Upper lobe of right lung (tissue), 1 donor: ENCODE measurements around the gene TMEM117. TPM values are rescaled to one million over a fixed set of nuclear protein-coding genes. Genes with fewer than 3 reads are reported as not detected.

Source experiments
- ATAC-seq: fragments of 200-7000 bp; cut with Tn5 transposase; one replicate; pipeline ENCODE4 v1.9.1; 2020; ENCODE audit warnings: mild to moderate bottlenecking, moderate library complexity
- DNase-seq: peaks from one replicate; pipeline ENCODE4 v3.0.0-alpha.2; 2020
- H3K27ac ChIP-seq: fragments of 200-600 bp; one replicate; pipeline ENCODE4 v1.8.0; 2022
- H3K27me3 ChIP-seq: fragments of 200-600 bp; one replicate; pipeline ENCODE4 v1.8.0; 2022; ENCODE audit warnings: mild to moderate bottlenecking
- H3K36me3 ChIP-seq: fragments of 200-600 bp; one replicate; pipeline ENCODE4 v1.8.0; 2022
- H3K4me1 ChIP-seq: fragments of 200-600 bp; one replicate; pipeline ENCODE4 v1.8.0; 2022
- H3K4me3 ChIP-seq: fragments of 200-600 bp; one replicate; pipeline ENCODE4 v1.8.0; 2022; ENCODE audit warnings: mild to moderate bottlenecking
- H3K9me3 ChIP-seq: fragments of 200-600 bp; one replicate; pipeline ENCODE4 v1.8.0; 2022
- CTCF ChIP-seq: fragments of 200-600 bp; IDR thresholded peaks from one replicate; pipeline ENCODE4 v1.8.0; 2022; ENCODE audit warnings: antibody characterized with exemption
- intact Hi-C: fragments of 100-400 bp; cut with DNase I; formaldehyde crosslinking; loops from one replicate; pipeline ENCODE4 v1.11.0; 2022
- total RNA-seq: library from RNA; stranded (reverse); fragmentation: NEBNext Ultra II Directional; extraction: Animal tissue kit (Norgen Biotek cat#: 25700); gene quantifications from one replicate; pipeline ENCODE4 v1.2.1, GENCODE V29; 2021
- donor health status: DM: no; HTN: yes; CAD: no; lungs with severe emphysema.

Gene TMEM117
- total RNA-seq, 1 donor from 2014 or later: 4.6 TPM

GRCh38 chr12:43832463-43833168 is 3.3 kb upstream of the TMEM117 start:
- peaks cover 4% of the 10 kb centered on the region for H3K27me3 ChIP-seq
- ATAC-seq: no peak

GRCh38 chr12:43835264-43835655 is 621 bp upstream of the TMEM117 start:
- no peak for ATAC-seq
- no peaks in the 10 kb centered on the region for H3K36me3 ChIP-seq

More at GRCh38 chr12:43832463-43833168, 3.3 kb upstream of the TMEM117 start:
- DNase-seq: no peak
- TF ChIP-seq CTCF: no peak
- intact Hi-C loops: no loop called here
- no peaks in the 10 kb centered on the region for H3K36me3 ChIP-seq
- H3K27ac ChIP-seq: no peak overlapping the region
- H3K9me3 ChIP-seq: no peaks in the 10 kb centered on the region
- peaks cover 13% of the 10 kb centered on the region for H3K4me1 ChIP-seq
- no peak overlapping the region for H3K4me3 ChIP-seq

GRCh38 chr12:43836475-43836989 is 651 bp downstream of the TMEM117 start:
- DNase-seq (no peak), ATAC-seq (no peak)
- Histone ChIP-seq H3K9me3 (no peaks in the 10 kb centered on the region), H3K4me3 (peak overlapping the region; percentile 60), H3K36me3 (no peaks in the 10 kb centered on the region), H3K4me1 (peaks cover 13% of the 10 kb centered on the region), H3K27ac (peak overlapping the region; percentile 92), H3K27me3 (peaks cover 4% of the 10 kb centered on the region)
- TF ChIP-seq CTCF: no peak
- intact Hi-C loops: no loop called here

More at GRCh38 chr12:43835264-43835655, 621 bp upstream of the TMEM117 start:
- peak overlapping the region; percentile 60 for H3K4me3 ChIP-seq
- H3K27ac ChIP-seq: peak overlapping the region; percentile 92
- peaks cover 4% of the 10 kb centered on the region for H3K27me3 ChIP-seq
- H3K4me1 ChIP-seq: peaks cover 13% of the 10 kb centered on the region
- H3K9me3 ChIP-seq: no peaks in the 10 kb centered on the region
- intact Hi-C loops: no loop called here
- TF ChIP-seq CTCF: no peak
- no peak for DNase-seq

GRCh38 chr12:43840338-43840737 is 4.5 kb downstream of the TMEM117 start:
- no peak for TF ChIP-seq CTCF
- Histone ChIP-seq H3K4me3 (no peak overlapping the region), H3K9me3 (no peaks in the 10 kb centered on the region), H3K27ac (no peak overlapping the region), H3K36me3 (no peaks in the 10 kb centered on the region), H3K4me1 (peaks cover 9% of the 10 kb centered on the region), H3K27me3 (no peaks in the 10 kb centered on the region)
- intact Hi-C loops: no loop called here
- ATAC-seq (no peak), DNase-seq (no peak)

GRCh38 chr12:43841253-43841652 is 5.4 kb downstream of the TMEM117 start:
- no peaks in the 10 kb centered on the region for H3K9me3 ChIP-seq
- no peak for TF ChIP-seq CTCF
- H3K27ac ChIP-seq: no peak overlapping the region
- DNase-seq (no peak), ATAC-seq (no peak)
- intact Hi-C loops: no loop called here
- peaks cover 7% of the 10 kb centered on the region for H3K4me1 ChIP-seq
- H3K4me3 ChIP-seq: no peak overlapping the region
- no peaks in the 10 kb centered on the region for H3K36me3 ChIP-seq
- H3K27me3 ChIP-seq: no peaks in the 10 kb centered on the region
